HS-27A (cell line): ENCODE measurements around the gene CLC.
"Not testable (repeated sequence)": the region's sequence is repeated elsewhere in the genome, so short reads cannot be mapped to it uniquely, and the experiment has no call there.

Experiments used
- DNase-seq: peaks from one replicate; pipeline ENCODE4 v3.0.0-alpha.2; 2012; ENCODE audit warnings: low read depth, missing footprints

The CLC gene

GRCh38 chr19:39737891-39738290, at the start of gene CLC:
TSS of gene CLC (minus strand) at chr19:39738029. CDS start at chr19:39737952, 77 bp downstream.
- no peak for DNase-seq

GRCh38 chr19:39780894-39781293, 43.1 kb upstream of the CLC start:
- DNase-seq = no peak

- no peak for DNase-seq
These were observed 40.9 kb upstream of the CLC start, which contains the start of gene LEUTX for GRCh38 chr19:39778763-39779162. TSS of gene LEUTX (plus strand) at chr19:39778854. CDS start at chr19:39778921, 67 bp downstream.

- DNase-seq = no peak
These were observed 31.0 kb upstream of the CLC start for GRCh38 chr19:39768786-39769185.

DNA sequence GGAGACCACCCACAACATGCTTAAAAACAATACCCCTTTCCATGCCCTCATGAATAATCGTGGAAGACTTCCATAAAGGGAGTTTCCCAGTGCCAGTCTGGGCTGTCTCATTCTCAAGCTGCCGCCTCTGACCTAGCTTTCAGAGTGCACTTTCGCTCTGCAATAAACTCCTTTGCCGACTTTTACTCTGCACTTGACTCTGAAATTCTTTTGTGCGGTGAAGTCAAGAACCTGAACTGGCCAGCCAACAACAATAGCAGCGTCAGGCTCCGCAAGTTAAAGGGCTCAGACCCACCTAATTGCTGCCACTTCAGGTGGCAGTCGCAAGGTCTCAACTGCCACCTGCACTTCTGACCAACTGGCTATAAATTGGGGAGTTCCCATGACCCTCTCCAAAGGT, 30.5 kb upstream of the CLC start:
- DNase-seq = no peak

DNA sequence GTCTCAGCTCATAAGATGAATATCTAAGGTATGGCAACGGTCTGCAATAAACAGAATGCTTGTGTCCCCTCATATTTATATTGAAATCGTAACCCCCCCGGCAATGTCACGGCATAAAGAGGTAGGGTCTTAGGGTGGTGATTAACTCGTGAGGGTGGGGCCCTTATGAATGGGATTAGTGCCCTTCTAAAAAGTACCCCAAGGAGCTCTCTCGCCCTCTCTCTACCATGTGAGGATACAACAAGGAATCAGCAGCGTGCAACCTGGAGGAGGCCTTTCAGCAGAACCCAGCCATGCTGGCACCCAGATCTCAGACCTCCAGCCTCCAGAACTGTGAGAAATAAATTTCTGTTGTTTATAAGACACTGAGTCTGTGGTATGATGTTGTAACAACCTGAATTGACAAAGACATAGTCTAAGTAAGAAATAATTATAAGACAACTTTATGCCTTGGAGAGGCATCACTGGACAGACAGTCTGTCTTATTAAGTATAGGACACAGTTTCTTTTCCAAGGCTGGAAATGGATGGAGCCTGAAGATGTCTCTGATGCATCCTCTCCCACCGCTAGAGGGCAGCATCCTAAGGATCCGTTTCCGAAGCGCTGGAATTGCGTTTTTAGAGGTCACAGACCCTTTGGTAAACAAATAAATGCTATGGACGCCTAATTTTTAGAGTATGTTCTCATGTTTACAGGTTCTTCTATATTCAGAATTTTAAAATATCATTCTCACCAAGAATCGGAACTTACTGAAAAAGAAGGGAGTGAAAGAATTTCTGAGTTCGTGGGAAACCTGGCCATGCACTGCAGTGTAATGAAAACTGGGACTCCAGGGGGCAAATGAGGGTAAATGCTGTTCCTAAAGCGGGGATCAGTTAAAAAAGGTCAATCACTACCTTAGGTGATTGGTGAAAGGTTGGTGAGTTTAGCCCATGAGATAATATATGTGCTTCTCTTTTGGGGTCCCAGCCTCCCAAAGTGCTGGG, 27.6 kb upstream of the CLC start:
- peak; percentile 26 for DNase-seq

DNA sequence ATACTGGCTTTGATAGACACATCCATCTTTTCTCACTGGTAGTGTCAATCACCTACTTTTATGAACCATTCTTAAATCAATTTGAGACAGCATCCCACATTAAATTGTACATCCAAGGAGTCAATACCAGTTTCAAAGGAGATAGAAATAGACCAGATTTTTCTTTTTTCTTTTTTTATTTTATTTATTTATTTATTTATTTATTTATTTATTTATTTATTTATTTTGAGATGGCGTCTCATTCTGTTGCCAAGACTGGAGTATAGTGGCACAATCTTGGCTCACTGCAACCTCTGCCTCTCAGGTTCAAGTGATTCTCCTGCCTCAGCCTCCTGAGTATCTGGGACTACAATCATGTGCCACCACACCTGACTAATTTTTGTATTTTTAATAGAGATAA, 24.0 kb upstream of the CLC start:
- not testable (repeated sequence) for DNase-seq

GRCh38 chr19:39759457-39760184, 21.8 kb upstream of the CLC start:
- no peak for DNase-seq

DNA sequence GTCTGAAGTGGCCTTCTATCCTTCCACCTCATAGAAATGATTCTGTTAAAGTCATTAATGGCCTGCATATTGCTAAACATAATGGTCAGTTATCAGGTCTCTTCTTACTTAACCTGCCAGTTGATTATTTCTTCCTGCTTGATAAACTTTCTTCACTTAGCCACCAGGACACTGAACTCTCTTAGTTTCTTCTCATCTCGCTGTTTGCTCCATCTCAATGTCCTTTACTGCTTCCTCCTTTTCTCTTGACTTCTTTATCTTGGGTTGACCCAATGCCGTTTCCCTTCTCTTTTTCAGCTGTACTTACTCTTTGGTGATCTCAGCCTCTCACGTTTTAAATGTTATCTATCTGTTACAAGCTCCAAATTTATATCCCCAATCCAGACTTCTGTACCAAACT, 17.1 kb upstream of the CLC start:
- no peak for DNase-seq

DNA sequence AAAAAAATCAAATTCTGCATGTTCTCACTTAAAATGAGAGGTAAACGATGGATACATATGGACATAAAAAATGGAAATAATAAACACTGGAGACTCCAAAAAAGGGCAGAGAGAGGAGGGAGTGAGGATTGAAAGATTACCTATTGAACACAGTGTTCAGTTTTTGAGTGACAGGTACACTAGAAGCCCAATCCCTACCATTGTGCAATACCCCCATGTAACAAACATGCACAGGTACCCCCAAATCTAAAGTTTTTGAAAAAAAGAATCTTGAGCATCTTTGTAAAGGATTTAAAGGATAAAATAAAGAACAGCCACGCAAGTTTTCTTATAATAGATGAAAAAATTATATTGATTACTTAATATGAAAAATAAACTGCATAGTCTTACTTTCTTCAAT, 16.7 kb upstream of the CLC start:
- DNase-seq = no peak

GRCh38 chr19:39752795-39753194, 15.0 kb upstream of the CLC start:
- no peak for DNase-seq

DNA sequence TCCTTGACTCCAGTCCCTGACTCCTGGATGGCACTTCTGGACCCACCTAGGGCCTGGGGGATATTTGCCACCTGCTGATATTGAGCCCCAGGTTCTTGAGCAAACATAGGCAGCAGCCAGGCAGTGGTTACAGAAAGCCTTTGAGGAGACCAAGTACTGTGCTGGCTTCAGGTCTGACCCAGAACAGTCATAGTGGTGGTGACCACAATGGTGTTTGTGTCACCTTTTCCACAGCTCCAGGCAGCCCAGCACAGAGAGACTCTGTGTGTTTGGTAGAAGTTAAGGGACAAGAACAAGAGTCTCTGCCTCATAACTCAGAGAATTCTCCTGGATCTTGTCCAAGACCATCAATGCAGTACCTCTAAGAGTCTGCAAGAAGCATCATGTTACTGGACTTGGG, 14.6 kb upstream of the CLC start:
- no peak for DNase-seq

- no peak for DNase-seq
These were observed 12.2 kb upstream of the CLC start for GRCh38 chr19:39749981-39750380.

DNA sequence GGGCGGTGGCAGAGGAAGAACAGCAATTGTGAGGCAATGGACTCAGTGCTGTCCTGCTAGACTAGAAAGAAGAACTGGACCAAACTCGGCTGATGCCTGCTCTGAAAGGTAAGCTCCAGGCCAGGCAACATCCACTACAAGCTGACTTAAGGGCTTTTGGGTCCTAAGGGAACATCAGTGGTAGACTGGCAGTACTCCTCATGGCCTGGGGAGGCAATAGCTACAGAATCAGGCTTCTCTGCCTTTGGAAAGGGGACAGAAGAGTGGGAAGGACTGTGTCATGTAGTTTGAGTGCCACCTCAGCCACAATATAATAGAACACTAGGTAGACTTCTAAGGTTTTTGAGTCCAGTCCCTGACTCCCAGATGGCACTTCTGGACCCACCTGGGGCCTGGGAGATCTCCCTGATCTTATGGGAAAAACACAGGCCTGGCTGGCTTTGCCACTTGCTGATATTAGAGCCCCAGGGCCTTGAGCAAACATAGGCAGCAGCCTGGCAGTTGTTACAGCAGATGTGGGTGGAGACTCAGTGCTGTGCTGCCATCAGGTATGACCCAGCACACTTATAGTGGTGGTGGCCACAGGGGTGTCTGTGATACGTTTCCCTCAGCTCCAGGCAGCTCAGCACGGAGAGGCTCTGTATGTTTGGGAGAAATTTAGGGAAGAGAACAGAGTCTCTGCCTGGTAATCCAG, 9.2 kb upstream of the CLC start:
- no peak for DNase-seq

- DNase-seq = no peak
These were observed 7.8 kb upstream of the CLC start for GRCh38 chr19:39745643-39746042.

DNA sequence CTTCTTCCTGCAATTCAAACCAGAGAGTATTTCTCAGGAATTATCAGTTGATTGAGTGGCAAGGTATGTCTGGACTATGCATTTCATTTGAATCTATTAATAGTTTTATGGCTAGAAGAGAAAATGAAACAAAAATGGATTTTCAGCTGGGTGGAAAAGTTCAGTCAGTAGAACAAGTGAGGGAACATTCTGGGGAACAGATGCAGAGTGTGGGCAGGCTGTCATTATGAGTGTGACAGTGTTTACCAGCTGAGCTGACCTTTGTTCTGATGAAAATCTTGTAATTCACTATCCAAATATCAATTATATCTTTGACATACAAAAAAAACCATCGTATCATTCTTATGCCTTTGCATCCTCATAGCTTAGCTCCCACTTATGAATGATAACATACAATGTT, 2.6 kb upstream of the CLC start:
- no peak for DNase-seq

DNA sequence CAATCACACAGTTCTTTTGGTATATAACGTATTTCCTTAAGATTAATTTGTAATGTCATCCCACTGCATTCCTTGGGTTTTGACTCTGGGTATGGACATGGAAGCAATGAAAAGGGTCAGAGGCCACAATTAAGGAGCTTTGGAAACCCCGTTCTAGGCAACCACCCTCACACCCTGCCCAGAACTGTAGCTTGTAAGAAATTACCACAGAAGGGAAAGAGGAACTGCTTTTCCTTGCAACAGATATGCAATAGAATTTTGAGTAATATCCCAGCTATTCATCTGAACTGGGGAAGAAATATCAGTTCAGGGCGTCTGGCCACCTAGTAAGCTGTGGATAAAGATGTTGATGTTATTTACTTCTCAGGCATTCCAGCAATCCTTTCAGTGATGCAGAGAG, 985 bp upstream of the CLC start:
- no peak for DNase-seq

DNA sequence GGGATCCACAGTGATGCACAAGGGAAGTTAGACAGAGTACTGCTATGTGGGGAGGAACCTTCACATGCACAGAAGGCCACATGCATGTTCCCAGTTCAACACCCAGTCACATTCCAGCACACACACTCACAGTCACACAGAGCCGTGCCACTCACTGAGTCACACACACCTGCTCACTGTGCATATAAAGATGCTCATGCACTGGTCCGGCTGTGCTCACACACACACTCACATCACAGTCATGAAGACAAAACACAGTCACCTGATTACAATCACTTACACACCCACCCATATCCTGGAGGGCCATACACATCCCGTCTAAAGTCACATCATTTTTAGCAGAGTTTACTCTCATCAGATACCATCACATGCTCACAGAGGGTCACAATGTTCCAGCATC, 478 bp downstream of the CLC start:
- no peak for DNase-seq

- DNase-seq = no peak
These were observed 1.7 kb downstream of the CLC start for GRCh38 chr19:39736088-39736487.

GRCh38 chr19:39735688-39736087, 2.1 kb downstream of the CLC start:
- no peak for DNase-seq

- DNase-seq = no peak
These were observed 4.0 kb downstream of the CLC start for GRCh38 chr19:39733841-39734240.

- DNase-seq = no peak
These were observed 6.1 kb downstream of the CLC start for GRCh38 chr19:39731685-39732084.

GRCh38 chr19:39729594-39729993, 8.2 kb downstream of the CLC start:
- no peak for DNase-seq
